SK-MEL-5 (cell line): ENCODE results near the gene KAT6B. TPM values are rescaled to one million over a fixed set of nuclear protein-coding genes. Genes with fewer than 3 reads are reported as not detected.

Experiments used
- DNase-seq: peaks from one replicate; pipeline ENCODE4 v3.0.0-alpha.2; 2016; ENCODE audit warnings: low read depth, low spot score
- in situ Hi-C: cut with HindIII; loops from 2 replicates; pipeline ENCODE4 v1.10.0; 2016; ENCODE audit warnings: low sequenced_read_pairs, high pct_unique_total_duplicates, low pct_unique_long_range_greater_than_20kb
- total RNA-seq: library from RNA; depleted of rRNA; stranded (reverse); fragments of >200 nt; shearing (Covaris generic); gene quantifications from 2 replicates; pipeline ENCODE4 v1.2.3, GENCODE V29; 2014

Gene KAT6B
- total RNA-seq, 1 experiment from 2014 or later, result 12.0 TPM

DNA sequence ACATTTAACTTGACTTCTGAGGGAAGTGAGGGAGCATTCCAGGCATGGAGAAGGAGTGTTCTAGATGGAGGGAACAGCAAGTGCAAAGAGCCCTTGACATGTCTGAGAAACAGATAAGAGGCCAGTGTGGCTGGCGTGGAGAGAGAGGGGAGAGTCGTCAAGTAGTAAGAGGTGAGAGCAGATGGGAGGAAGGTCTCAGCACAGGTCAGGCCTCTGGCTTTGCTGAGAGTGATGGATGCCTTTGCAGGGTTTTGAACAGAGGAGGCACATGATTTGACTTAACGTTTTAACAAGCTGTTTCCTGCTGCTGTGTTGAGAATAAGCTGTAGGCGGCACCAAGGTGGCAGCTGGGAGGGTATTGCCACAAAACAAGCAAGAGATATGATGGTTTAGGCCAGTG is 97.2 kb downstream of the KAT6B start:
- in situ Hi-C loops, result no loop called here
- DNase-seq, result peak; percentile 76

DNA sequence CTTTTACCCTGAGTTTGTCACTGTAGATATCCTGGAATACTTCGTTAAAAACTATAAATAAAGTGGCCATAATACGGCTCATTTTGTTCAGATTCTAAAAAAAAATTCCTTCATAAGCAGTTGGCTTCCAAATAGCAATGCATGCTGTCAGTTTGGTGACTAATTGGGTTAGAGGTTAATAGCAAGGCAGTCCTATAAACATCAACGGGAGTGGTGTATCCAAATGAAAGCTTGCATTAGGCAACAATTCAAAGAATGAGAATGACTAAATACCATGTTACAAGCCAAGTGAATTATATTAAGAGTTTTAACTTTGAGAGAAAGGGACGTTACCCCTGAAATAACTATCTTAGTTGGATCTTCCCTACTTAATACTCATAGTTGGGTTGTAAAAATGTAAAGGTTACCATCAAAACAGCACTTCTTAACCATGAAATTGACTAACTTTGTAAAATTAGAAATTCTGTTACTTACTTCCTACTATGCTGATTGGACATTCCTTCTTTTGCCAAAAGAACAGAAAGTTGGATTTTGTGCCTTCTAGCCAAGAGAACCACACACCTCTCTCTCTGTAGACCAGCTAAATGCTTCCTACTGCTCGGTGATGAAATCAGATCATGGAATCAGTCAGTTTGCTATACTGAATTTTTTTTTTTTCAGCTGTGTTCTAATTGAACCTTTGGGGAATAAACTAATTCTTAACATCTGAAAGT is 98.0 kb downstream of the KAT6B start:
- peak; percentile 44 for DNase-seq
- in situ Hi-C loops, result no loop called here

DNA sequence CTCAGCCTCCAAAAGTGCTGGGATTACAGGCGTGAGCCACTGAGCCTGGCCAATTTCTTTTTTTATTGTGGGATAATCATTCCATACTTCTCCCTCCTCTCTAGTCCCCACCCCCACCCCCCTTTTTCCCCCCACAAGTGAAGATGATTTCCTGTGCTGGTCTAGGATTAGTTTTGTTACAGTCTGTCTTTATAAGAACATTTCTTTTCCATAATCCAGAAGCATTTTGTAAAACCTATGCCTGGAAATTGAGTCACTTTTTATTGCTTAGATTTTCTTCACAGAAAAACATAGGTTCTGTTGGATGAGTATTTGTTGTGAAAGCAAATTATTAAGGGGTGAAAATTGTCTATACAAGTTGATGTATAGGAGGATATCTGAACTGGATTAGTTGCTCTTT is 98.9 kb downstream of the KAT6B start:
- in situ Hi-C loops, result no loop called here
- DNase-seq, result no peak

DNA sequence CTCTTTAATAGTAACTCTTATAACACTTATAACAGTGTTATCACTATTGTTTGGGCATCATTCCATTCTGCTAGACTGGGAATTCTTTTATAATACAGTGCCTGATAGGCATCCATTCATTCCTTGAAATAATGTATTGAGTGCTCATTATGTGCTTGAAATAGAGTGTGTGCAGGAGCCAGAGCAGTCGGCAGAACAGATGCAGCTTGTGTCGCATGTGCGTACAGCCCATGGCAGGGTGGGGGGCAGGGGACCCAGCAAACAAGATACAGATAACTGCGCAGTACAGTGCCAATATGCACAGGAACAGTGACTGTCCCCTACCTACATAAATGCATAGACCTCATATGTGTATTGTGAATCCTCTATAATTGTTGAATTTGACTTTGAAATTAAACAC is 99.3 kb downstream of the KAT6B start:
- in situ Hi-C loops, result no loop called here

DNA sequence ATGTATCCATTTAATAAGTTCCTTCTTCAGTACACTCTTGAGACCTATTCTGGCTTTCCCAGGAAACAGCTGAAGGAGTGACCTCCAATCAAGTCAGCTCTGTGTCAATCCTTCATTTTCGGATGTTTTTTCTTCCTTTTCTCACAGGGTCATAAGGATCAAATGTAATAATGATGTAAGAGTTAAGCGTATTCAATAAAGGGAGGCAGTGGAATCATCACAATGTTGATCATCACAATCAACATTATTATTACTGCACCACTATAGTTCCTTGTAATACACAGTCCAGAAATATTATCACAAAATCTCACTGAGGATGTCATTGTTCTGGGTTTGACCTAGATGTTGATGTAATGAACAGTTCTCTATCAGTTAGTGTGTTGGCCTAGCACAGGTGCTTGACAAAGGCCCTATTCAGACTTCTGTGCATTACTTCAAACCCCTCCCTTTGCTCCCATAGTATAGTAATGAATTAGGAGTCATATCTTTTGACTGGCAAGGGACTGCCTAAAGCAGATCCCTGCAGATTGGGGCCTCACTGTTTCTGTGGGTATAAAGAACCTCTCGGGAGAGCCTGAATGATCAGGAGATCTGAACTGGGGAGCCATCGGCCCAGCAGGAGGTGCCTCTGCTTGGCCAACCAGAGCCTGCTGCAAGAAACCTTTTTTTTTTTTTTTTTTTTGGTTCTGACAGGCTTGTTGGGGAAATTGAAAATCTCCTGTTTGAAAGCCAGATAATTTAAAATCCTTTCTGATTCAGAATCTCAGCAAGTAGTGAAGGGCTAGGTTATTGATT is 100.6 kb downstream of the KAT6B start:
- in situ Hi-C loops, result no loop called here
- DNase-seq, result peak; percentile 98

More for the DNA sequence above, 99.3 kb downstream of the KAT6B start:
- no peak for DNase-seq

DNA sequence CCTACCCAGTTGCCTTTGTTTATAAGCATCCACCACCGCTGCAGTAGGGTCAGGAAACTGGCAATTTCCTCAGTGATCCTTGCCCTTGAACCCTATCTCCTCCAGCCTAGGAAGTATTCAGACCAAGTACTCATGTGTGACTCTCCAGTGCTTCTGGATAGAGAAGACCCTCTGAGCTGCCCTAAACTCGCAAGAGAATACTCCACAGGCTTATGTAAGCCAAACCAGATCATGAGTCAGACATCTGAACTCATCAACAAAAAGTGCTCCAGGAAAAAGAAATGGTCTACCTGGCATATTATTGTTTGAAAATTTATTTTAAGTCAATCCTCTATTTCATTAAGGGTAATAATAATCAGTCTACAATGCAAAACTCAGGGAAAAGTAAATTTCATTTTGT is 101.3 kb downstream of the KAT6B start:
- peak; percentile 40 for DNase-seq
- in situ Hi-C loops, result no loop called here

DNA sequence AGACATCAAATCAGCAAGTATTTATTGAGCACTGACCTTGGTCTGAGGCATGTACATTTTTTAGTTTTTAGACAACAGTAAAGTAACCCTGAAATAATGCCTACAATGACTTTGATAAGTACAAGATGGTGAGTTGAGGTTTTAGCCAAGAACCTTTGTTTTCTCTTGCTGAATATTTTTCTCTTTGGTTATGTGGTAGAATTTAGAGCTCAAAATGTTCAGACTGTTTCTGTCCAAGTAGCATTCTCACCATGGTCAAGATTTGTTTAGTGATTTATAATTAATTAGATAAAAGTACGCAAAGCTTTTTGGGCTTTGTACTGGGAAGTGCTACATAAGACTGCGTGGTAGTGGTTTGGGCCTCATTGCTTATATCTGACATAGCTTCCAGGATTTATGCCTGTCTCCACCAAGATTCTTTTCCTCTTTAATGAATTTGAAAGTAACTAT is 102.4 kb downstream of the KAT6B start:
- DNase-seq, result no peak
- in situ Hi-C loops, result no loop called here

DNA sequence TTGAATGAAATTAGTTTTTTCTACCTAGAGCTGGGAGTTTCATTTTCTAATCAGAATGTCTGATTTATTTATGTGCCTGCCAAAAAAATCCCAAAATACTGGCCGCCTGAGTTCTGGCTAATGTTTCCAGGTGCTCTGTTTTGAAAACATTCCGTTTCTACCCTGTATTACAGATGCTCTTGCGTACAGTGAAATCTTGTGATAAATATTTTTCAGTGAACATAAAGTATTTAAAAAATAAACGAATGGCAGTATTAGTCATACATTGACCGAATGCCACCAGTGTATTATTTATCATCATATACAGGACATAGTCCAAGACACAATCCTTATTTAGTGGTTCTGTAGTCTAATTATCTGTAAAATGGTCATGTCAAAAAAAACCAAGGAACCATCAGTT is 102.8 kb downstream of the KAT6B start:
- in situ Hi-C loops, result no loop called here
- DNase-seq, result no peak

DNA sequence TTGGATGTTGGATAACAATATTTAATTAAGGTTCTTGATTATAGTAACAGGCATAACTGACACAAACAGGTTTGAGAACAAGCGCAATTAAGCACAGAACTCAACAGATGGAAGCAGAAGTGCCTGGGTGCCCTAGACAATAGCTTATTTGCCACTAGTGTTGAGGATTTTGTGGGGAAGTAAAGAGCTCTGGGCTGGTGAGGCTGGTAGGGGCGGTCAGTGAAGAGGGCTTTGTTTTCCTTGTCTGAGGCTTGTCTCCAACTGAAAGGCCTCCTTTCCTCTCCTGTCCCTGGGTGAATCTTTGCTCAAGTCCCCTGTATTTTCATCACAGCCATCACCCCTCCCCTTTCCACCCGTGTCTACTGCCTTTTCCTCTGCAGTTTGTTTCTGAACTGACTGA is 104.6 kb downstream of the KAT6B start:
- DNase-seq, result peak; percentile 51
- in situ Hi-C loops, result no loop called here

DNA sequence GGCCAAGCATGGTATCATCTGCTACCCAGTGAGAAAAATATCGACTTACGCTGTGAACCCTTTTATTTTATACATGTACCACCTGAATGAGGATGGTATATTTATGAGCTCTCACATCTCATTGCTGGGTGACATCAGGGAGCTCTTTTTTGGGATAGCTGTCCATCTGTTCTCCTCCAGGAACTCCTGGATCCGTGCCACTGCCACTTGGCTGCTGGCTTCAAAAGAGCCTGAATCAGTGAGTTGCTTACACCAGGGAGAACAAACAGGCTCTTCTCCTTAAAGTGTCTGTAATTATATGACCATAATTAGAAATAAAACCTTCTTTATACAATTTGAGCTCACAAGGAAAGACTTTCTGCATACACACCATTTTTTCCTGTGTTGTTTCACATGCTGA is 106.2 kb downstream of the KAT6B start:
- in situ Hi-C loops, result no loop called here
- peak; percentile 53 for DNase-seq

DNA sequence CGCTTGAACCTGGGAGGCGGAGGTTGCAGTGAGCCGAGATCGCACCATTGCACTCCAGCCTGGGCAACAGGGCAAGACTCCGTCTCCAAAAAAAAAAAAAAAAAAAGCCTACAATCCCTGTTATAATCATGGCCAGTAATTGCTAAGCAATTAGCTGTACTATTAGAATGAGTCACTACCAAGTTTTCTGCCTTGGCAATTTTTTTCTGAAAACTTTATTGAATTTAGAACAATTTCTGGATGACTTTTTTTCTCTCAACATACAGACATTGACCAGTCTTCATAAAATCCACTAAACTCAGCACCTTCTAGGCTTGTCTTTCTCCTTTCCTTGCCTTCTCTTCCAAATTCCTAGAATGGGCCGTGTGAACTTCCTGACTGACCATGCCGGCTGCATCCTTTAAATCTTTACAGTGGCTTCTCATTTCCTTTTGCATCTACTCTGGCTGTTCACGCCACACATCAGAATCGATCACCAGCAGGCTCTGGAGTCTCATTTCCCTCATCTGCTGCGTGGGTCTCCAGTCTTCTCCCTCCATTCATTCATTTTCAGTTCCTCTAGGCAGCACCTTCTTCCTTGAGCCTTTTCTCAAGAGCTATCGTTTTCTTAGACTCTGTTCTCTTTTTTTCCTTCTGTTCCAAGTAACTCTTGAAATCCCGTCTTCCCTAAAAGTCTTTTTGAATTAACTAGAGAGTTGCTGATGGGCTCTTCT is 107.9 kb downstream of the KAT6B start:
- DNase-seq, result no peak
- in situ Hi-C loops, result no loop called here

DNA sequence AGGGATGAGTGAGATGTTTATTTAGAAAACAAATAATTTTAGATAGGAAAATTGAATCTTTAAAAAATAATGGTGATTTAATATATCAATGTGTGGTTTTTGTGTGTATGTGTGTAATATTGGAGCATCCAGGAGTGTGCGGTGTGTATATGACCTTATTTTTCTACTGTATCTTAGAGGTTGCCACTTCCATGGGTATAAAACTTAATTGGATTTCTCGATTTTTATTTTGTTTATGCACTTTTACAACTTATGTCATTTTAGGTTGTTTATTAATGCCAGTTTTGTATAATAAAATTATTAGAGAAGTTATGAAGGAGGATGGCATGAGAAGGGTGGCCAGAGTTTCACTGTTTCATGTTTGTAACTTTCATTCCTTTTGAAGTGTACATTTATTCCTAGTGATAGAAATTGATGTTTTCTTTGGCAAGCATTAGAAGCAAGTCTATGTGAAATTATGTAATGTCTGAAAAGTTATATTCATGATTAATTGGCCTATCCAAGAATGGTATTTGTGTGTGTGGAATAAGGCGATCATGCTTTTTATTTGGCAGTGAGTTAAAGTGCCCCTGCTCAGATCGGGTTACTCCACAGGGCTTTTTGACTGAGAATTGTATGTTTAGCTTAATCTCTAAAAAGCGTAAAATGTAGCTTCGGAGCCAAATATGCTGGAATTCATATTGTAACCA is 110.3 kb downstream of the KAT6B start:
- no peak for DNase-seq
- in situ Hi-C loops, result no loop called here

DNA sequence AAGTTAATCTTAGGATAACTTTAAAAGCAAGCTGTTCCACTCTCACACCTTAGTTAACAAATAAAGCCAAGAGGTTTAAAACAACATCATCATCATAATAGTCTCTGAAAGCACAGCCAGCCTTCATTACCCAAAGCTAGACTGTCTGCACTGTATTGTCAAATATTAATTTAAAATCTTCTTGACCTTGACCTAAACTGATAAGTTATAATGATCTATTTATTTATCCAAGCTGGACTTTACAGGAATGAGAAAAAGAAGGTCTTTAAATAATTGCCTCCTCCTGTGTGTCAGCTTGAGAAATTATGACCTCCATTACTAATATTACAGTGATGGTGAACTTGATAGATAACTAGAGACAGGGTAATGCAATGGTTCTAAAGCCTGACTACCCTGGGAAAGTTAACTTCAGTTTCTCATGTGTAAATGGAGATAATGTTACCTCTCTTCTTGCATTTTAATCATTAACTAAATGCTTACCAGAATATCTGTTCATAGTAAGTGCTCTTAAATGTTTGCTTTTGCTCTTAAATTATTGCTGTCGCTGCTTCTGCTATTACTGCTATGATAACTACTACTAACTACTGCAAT is 111.0 kb downstream of the KAT6B start:
- in situ Hi-C loops, result no loop called here
- DNase-seq, result no peak

DNA sequence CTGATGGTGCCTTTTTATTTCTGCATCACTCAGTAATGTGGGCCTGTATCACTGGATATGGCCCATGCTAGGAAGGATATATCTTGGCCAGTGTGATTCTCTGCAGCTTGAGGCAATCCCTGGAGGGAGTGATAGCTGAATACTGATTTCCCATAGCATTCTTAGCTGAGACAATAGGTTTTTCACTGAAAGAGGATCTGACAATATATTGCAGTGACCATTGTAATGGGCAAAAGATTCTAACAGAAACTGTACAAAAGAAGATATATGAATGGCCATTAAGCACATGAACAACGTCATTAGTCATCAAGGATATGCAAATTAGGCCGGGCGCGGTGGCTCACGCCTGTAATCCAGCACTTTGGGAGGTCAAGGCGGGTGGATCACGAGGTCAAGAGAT is 117.8 kb downstream of the KAT6B start:
- in situ Hi-C loops, result no loop called here
- DNase-seq, result no peak

DNA sequence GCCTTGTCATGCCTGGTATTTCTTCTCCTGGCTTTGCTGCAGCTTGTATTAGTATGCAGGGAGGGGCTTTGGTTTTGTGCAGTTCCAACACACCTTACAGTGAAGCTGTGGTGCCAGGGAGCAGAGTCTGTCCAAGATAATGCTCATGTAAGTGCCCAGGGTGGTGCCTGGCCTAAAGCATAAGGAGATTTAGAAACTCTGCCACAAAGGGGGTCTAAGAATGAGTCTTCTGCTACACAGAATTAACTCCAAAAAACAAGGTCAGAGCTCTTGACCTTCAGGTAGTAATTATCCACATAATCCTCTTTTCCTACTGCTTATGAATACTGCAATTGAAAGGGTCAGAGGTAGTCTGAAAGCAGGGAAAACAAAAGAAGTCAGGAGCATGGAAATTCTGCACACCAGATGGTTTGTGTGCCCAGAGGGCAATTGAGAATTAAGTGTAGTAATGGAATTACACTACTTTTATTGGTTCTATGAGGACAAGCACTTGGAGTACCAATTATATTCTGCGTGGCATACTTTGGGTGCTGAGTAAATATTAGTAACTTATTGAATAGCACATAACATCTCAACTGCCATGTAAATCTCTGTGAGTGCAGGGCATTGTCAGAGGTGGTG is 121.5 kb downstream of the KAT6B start:
- DNase-seq, result peak; percentile 28
- in situ Hi-C loops, result no loop called here

DNA sequence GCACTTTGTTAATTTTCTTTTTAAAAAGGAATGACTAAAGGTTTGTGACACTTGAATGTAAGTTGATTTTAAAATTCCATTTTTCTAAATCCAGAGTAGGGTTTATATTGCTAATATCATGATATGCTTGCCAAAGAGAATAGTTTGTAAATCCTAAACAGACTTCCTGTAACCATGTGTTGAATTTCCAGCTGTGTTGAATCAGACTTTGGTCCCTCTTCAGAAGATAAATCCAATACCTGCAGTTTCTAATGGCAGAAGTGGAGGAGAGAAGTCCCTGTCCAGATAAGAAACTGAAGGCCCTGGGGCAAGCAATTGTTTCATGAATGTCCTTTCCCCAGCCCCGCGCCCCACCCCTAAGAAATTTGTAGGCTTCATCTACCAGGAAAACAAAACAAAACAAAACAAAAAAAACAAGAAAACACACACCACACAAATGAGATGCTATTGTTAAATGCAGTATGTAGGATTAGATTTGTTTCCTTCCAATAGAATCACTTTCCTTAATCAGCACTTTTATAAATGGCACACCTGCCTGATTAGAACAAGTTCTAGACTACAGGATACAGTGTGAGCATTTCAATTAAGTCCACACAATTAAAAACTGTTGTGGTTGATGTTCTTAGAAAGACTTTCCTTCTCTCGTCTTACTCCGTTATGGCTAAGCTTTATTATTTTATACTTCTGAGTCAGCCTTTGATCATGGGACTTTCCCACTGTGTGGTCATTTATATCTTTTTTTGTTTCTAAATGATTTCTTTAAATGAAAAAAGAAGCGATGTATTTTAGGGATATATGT is 122.8 kb downstream of the KAT6B start:
- in situ Hi-C loops, result no loop called here
- no peak for DNase-seq
